Head of caudate nucleus (tissue), 42 donors: ENCODE measurements around the gene AIG1.
"Not testable (repeated sequence)": the region's sequence is repeated elsewhere in the genome, so short reads cannot be mapped to it uniquely, and the experiment has no call there.

Experiments
- DNase-seq, 42 donors: peaks; one replicate each; pipeline versions ENCODE4 v3.0.0 to v3.0.0-alpha.2; 2020 to 2021; ENCODE audit warnings: mixed read lengths in 7 of 42
- intact Hi-C: fragments of 100-400 bp; cut with DNase I; formaldehyde crosslinking; loops from one replicate; pipeline ENCODE4 v1.15.0; 2022

Gene AIG1

GRCh38 chr6:143087335-143087734 lies 26.6 kb downstream of the AIG1 start:
- intact Hi-C loops, DNase-seq: not testable (repeated sequence)

GRCh38 chr6:143087856-143088255 lies 27.2 kb downstream of the AIG1 start:
- no peak for DNase-seq
- intact Hi-C loops = no loop called here

GRCh38 chr6:143090314-143091044 lies 29.8 kb downstream of the AIG1 start:
- no peak for DNase-seq
- intact Hi-C loops = no loop called here

GRCh38 chr6:143092768-143093167 lies 32.1 kb downstream of the AIG1 start:
- DNase-seq = no peak
- intact Hi-C loops = no loop called here

- no peak for DNase-seq
- intact Hi-C loops = no loop called here
Observed at GRCh38 chr6:143093290-143093689, 32.6 kb downstream of the AIG1 start.

GRCh38 chr6:143096403-143096802 lies 35.7 kb downstream of the AIG1 start:
- intact Hi-C loops = no loop called here

GRCh38 chr6:143097224-143097795 lies 36.6 kb downstream of the AIG1 start:
- intact Hi-C loops = no loop called here
- no peak for DNase-seq

More at GRCh38 chr6:143096403-143096802, 35.7 kb downstream of the AIG1 start:
- DNase-seq = no peak

GRCh38 chr6:143098054-143098671 lies 37.5 kb downstream of the AIG1 start:
- DNase-seq = no peak
- intact Hi-C loops = no loop called here

- intact Hi-C loops = no loop called here
- no peak for DNase-seq
Observed at GRCh38 chr6:143099647-143100046, 39.0 kb downstream of the AIG1 start.

GRCh38 chr6:143100429-143100828 lies 39.7 kb downstream of the AIG1 start:
- intact Hi-C loops = no loop called here
- DNase-seq = no peak

- no peak for DNase-seq
- intact Hi-C loops = no loop called here
Observed at GRCh38 chr6:143103916-143104315, 43.2 kb downstream of the AIG1 start.

- intact Hi-C loops = no loop called here
- DNase-seq = no peak
Observed at GRCh38 chr6:143107440-143107839, 46.8 kb downstream of the AIG1 start.

GRCh38 chr6:143107911-143108761 lies 47.4 kb downstream of the AIG1 start:
- intact Hi-C loops = no loop called here
- no peak for DNase-seq

GRCh38 chr6:143109196-143109595 lies 48.5 kb downstream of the AIG1 start:
- no peak for DNase-seq
- intact Hi-C loops = no loop called here

GRCh38 chr6:143110572-143110971 lies 49.9 kb downstream of the AIG1 start:
- intact Hi-C loops = no loop called here
- no peak for DNase-seq

GRCh38 chr6:143110996-143111395 lies 50.3 kb downstream of the AIG1 start:
- DNase-seq = no peak
- intact Hi-C loops = no loop called here

- intact Hi-C loops = no loop called here
Observed at GRCh38 chr6:143111443-143111842, 50.8 kb downstream of the AIG1 start.

GRCh38 chr6:143112084-143112768 lies 51.5 kb downstream of the AIG1 start:
- DNase-seq = no peak
- intact Hi-C loops = no loop called here

More at GRCh38 chr6:143111443-143111842, 50.8 kb downstream of the AIG1 start:
- DNase-seq = no peak

- intact Hi-C loops = no loop called here
Observed at GRCh38 chr6:143112837-143113236, 52.1 kb downstream of the AIG1 start.

More at GRCh38 chr6:143112837-143113236, 52.1 kb downstream of the AIG1 start:
- no peak for DNase-seq
